Hematopoietic multipotent progenitor cell treated with erythropoietin and hydrocortisone succinate and interleukin-3 and kit ligand, for 8 days (in vitro differentiated cells): ENCODE measurements around the gene KLF11.
"Not testable (repeated sequence)": the region's sequence is repeated elsewhere in the genome, so short reads cannot be mapped to it uniquely, and the experiment has no call there.

Experiments used
- DNase-seq: peaks from one replicate; pipeline ENCODE4 v3.0.0-alpha.2; 2015

Gene KLF11

GRCh38 chr2:10027660-10028330 lies 15.6 kb upstream of the KLF11 start:
- DNase-seq, result no peak

GRCh38 chr2:10028407-10028987 lies 14.9 kb upstream of the KLF11 start:
- DNase-seq, result no peak

GRCh38 chr2:10028988-10029874 lies 14.1 kb upstream of the KLF11 start:
- peak; percentile 98 for DNase-seq

GRCh38 chr2:10029875-10030223 lies 13.5 kb upstream of the KLF11 start:
- DNase-seq, result no peak

GRCh38 chr2:10030311-10030736 lies 13.0 kb upstream of the KLF11 start:
- peak; percentile 56 for DNase-seq

- DNase-seq, result not testable (repeated sequence)
Measured at GRCh38 chr2:10030798-10031197, 12.6 kb upstream of the KLF11 start.

- DNase-seq, result no peak
Measured at GRCh38 chr2:10031886-10032745, 11.2 kb upstream of the KLF11 start.

GRCh38 chr2:10032746-10033105 lies 10.6 kb upstream of the KLF11 start:
- DNase-seq, result no peak

- peak; percentile 84 for DNase-seq
Measured at GRCh38 chr2:10033251-10034006, 9.9 kb upstream of the KLF11 start.

- no peak for DNase-seq
Measured at GRCh38 chr2:10034333-10035052, 8.9 kb upstream of the KLF11 start.

- DNase-seq, result peak; percentile 37
Measured at GRCh38 chr2:10035053-10035422, 8.3 kb upstream of the KLF11 start.

GRCh38 chr2:10035633-10036032 lies 7.7 kb upstream of the KLF11 start:
- no peak for DNase-seq

GRCh38 chr2:10036095-10036884 lies 7.1 kb upstream of the KLF11 start:
- DNase-seq, result peak; percentile 81

GRCh38 chr2:10038123-10038522 lies 5.2 kb upstream of the KLF11 start:
- no peak for DNase-seq

GRCh38 chr2:10038716-10039115 lies 4.6 kb upstream of the KLF11 start:
- no peak for DNase-seq

- DNase-seq, result no peak
Measured at GRCh38 chr2:10039658-10040410, 3.5 kb upstream of the KLF11 start.

GRCh38 chr2:10041711-10042110 lies 1.6 kb upstream of the KLF11 start:
- DNase-seq, result no peak

- peak; percentile 33 for DNase-seq
Measured at GRCh38 chr2:10042301-10043161, 819 bp upstream of the KLF11 start.
